Cerebellar cortex (tissue), 1 donor: ENCODE measurements around the gene FGFR3.
A peak's percentile ranks its signal among the peaks of the same experiment; 100 is the strongest.

Source experiments
- DNase-seq: peaks from one replicate; pipeline ENCODE4 v3.0.0-alpha.2; 2015; ENCODE audit warnings: low spot score

FGFR3 gene

DNA sequence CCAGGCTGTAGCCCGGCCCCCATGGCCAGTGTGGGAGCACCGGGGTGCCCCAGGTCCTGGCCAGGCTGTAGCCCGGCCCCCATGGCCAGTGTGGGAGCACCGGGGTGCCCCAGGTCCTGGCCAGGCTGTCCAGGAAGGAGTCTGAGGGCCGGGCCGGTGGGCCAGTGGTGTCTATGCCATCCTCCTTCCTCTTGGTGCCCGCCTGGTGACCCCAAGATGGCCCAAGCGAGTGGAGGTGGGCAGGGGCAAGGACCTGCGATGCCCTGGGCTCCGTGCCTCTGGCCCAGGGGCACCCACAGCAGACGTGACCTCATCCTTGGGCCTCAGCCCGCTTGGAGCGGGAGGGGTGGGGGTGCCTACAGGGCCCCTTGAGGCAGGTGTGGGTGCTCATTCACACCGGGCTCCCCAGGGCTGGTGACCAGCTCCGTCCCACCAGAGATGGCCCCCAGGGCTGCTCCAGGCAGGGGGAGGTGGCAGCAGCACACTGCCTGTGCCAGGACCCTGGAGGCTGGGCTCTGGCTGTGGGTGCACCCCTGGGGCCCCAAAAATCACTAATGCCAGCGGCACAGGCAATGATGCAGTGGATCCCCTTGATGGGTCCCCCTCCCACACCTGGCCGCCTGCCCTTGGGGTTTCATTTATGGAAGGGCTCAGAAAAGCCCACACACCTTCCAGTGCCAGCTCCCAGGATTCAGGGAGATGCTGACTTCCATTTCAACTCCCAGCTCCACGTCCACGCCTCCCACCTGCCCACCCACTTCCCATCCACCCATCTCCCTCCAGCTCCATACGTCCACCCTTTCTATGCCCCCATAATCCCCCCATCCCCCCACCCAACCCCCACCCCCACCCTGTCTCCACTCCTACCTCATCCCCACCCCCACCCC lies 36.0 kb upstream of the FGFR3 start:
- no peak for DNase-seq

DNA sequence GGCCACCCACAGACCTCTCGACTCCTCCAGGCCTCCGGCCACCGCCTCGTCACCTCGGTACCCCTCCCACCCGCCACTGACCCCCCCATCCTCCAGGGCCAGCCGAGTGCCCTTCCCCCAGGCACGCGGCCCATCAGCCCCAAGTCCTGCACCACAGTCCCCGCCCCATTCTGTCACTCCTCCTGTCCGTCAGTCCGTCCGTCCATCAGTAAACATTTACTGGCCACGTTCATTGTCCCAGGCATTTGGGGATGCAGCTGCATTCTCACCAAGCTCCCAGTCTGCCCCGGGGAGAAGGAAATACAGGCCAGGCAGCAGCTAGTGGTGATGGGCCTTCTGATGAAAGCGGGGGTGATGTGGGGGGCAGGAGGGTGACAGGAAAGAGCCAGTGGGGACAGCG lies 35.3 kb upstream of the FGFR3 start:
- no peak for DNase-seq

DNA sequence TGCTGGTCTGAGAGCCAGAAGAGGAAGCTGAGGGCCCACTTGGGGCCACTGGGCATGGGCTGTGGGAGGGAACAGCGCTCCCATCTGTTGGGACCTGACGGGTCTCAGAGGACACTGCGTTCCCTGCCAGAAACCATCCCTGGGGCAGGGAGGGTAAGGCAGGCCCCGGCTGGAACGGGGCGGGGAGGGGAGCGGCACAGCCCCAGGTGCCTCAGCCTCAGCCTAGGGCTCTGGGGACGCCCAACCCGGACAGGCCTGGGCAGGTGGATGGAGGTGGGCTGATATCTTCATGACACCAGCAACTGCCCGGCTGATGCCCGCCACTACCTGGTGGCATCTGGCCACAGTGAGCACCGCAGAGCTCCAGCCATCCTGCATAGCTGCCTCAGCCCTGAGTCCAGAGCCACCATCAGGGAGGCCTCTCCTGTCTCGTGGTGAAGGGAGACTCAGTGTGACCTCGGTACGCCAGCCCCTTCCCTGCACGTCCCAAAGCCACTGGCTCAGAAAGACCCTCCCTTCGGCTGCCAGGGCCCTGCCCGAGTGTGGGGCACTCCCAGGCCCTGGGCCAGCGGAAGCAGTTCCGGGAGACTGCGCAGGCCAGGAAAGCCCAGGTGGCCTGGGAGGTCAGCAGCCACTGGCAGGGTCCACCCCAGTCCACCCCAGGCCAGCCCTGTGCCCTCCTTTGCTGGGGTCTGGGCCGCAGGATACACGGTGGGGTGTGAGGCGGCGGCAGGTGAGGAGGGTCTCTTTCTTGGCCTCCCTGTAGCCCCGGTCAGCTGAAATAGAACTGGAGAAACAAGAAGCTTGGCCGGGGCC lies 34.6 kb upstream of the FGFR3 start:
- DNase-seq: no peak

DNA sequence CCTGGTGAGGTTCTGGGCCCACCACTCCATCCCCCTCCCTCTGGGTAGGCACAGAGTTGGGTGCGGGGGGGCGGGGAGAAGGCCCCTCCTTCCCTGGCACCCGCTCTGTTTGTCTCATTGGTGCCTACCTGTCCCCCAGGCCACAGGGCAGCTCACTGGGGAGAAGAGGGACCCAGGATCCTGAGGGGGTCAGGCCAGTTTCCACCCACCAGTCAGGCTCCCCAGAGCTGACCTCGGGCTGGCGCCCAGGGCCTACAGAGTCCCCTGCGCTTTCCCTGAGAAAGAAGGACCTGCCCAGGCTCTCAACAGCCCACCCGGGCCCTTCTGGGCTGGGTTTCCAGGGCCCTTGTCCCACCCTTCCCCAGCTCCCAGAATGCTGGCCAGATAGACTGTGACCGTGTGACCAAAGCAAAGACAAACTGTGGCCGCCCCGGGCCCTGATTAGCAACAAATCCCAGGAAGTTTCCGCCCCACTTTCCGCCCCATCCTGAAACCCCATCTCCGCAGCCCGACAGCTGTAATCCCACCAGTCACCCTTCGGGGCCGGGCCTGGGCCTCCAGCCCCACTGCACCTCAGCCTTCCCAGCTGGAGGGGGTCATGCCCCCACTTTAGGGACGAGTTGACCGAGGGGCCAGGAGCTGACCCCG lies 33.8 kb upstream of the FGFR3 start:
- peak; percentile 51 for DNase-seq

DNA sequence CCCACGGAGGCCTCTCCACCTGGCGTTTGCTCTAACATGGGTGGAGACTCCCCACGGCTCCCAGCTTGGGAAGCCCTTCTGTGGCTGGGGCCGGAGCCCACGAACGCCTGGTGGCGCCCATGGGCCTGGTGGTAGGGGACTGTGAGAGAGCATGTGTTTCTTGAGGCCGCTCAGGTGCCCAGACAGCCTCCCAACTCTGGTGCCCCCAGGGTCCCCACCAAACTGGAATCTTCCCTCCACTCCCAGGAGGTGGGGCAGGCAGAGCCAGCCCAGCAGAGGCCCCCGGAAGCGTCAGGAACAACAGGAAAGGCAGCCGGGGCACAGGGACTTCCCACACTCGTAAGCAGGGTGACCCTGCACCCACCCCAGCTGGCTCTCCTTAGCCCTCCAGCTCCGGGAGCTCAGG lies 33.3 kb upstream of the FGFR3 start:
- no peak for DNase-seq

DNA sequence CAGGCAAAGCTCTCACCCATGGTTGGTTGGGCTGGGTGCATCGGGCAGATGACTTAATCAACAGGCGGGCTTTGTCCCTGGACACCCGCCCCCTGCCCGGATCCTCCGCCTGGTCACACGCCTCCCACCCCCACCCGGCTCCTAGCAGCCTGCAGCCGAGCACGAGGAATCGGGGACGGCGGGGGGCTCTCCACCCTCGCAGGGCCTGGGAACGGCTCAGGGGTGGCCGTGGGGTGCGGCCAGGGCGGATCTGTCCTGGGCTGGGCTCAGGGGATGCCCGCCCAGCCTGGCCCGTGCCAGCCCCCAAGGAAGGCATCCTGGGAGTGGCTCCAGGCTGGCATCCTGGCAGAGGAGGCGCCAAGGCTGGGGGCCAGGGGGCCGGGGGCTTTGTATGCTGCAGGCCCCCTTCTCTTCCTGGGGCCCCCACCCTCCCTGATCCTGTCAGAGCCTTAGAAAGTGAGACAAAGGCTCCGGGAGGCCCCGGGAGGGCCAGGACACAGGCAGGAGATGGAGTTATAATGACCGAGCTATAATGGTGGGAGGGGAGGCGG lies 32.5 kb upstream of the FGFR3 start:
- no peak for DNase-seq

DNA sequence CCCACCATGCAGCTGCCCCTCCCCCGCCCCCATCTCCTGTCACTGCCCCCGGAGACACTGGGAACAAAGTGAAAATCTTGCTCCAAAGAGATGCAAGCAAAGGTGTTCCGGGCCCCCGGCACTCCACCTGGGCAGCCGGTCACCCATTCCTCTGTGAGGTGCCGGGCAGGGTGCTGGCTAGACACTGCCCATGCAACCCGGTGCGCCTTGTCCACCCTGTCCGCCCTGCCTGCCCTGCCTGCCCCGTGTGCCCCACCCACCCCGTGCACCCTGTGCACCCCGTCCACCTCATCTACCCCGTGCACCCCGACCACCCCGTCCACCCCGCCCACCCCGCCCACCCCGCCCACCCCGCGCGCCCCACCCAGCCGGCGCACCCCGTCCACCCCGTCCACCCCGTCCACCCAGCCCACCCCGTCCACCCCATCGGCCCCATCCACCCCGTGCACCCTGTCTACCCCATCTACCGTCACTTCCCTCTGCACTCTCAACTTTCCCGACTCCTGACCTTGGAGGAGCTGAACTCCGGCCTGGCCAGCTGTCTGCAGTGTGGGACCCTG lies 31.9 kb upstream of the FGFR3 start:
- no peak for DNase-seq

DNA sequence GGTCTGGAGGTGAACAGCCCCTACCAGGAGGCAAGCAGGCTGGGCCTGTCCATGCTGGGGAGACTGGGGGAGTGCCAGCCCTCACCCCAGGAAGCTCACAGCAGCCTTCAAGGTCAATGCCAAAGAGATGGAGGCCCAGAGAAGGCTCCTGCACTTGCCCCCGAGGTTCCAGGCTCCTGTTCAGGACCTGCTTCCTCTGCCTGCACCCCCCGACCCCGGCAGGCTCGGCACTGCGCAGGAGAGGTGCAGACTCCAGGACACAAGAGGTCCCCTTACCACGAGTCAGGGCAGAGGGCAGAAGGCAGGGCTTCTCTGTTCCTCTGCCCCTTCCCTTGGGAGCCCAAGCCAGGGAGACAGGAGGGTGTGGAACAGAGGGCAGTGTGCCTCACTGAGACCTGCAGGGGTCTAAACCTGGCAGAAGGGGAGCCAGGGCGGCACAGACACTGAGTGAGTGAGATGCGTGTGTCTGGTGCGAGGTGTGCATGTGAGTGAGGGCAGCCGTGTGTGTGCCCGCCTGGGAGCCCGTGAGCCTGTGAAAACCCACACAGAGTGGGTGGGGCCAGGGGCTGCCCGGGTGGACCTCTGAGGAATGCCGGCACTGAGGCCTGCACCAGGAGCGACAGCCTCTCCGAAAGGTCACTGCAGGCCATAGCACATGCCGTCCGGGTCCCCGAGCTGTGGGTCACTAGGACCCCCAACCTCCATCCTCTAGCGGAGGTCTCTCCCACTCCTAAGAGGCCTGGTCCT lies 30.7 kb upstream of the FGFR3 start:
- DNase-seq: no peak

DNA sequence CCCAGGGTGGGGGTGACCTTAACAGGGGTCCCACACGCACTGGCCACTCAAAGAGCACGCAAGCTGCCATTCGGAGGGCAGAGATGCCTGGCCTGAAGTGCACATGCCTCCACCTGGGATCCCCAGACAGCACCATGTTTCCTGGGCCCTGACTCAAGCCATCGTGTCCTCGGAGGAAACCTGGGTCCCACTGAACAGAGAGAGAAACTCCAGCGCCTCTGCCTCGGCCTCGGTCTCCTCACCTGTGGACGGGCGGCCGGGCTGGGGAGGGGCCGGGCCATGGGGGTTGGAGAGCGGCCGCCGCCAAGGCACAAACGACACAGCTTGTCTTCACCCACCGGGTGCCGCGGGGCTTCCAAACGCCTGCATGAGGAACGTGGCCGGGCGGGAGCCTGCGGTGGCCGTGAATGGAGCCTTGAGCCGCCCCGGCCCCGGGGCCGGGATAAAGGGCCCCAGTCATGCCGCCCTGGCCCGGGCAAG lies 30.0 kb upstream of the FGFR3 start:
- DNase-seq: no peak

DNA sequence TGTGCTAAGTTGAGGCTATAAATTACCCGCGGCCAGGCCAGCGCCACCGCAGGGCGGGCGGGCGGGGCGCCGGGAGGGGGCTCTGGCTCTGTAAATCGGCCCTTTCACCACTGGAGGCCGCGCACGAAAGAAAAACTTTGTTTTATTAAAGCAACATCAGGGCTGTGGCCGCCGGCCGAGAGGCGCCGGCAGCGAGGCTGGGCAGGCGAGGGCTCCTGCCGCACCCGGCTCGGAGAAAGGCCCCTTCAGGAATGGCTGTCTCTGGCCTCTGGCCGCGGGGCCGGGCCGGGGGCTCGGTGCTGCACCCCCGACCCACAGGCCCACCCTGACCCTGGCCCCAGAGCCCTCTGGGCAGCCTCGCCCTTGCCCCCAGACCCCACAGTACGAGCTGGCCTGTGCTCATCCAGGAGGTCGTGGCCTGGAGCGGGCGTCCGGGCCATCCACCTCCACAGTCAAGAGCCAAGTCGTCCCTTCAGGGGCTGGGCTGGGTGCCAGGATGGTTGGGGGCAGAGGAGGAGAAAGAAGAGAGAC lies 29.5 kb upstream of the FGFR3 start:
- DNase-seq: no peak

DNA sequence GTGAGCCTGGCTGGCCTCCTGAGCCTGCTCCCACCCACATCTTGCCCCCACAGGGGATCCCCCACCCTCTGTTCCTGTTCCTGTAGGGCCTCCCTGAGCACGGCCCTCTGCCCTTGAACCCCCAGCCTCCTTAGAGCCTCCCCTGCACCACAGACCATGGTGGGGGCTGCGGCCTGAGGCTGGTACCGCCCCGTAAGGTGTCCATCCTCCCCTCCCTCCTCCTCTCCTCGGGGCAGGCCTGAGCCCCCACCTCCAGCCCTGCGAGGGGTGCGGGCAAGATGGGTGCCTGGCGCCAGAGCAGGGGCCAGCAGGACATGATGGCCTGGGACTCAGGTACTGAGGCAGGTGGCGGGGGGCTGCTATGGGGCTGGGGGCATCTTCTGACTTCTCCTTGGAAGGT lies 28.4 kb upstream of the FGFR3 start:
- DNase-seq: no peak

DNA sequence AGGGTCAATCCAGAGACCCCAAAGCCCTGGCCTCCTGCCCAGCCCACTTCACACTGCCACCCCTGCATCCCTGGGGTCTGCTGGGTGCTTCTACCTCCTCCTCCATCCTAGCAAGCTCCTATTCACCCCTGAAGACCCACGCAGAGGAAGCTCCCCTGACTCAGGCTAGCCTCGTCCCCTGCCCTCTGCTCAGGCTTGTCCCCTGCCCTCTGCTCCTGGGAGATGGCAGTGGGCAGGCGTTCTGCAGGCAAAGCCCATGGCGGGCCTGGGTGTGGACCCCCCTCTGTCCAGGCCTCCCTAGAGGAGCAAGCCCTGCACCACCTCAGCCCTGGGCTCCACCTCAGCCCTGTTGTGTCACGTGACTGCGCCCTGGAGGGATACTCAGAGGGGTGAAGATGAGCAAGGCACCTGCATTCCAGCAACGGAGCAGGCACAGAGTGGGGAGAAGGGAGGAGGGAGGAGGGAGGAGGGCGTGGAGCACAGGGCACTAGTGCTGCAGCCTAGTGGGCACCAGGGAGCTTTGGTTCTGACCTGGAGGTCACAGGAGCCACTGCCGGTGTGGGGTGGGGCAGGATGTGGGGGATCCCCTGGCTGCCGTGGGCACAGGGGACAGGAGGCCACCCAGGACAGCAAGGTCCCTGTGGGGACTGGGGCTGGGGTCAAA lies 27.6 kb upstream of the FGFR3 start:
- no peak for DNase-seq

DNA sequence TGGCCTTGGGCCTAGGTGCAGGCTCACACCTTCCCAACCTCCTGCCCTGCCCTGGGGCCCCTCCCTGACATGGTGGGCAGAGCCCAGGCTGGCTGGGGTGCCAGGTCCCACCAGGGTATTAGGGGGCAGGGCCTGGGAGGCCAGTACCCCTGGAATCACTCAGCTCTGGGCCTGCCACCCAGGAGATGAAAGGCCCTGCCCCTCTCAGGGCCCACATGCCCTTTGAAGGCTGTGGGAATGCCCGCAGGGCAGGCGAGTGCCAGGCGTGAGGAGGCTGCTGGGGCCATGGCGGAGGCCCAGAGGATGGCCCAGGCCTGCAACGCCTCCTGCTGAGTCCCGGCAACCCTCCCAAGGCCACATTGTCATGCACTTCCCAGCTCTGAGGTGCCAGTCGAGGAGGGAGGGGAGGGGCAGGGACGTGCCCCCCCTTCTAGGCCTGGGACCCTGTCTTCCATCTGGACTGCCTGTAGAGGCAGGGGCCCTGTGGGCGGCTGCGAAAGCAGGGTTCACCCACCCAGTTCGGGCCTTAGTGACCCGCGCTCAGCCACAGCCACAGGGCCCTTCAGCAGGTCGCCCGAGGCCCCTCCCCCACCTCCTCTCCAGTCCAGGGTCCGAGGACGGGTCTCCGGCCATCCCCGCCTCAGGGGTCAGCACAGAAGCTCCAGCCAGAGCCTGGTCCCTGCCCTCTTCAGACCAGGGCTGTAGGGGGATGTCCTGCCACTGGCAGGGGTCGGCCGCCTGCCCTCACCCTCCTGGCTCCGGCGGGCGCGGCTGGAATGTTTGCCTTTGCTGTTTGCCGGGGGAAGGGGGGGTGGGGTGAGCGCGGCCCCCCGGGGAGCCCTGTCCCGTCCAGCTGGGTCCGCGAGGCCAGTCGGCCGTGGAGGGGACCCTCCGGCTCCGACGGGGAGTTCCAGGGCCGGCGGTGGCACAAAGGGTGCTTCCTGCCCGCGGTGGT lies 26.7 kb upstream of the FGFR3 start:
- DNase-seq: no peak

DNA sequence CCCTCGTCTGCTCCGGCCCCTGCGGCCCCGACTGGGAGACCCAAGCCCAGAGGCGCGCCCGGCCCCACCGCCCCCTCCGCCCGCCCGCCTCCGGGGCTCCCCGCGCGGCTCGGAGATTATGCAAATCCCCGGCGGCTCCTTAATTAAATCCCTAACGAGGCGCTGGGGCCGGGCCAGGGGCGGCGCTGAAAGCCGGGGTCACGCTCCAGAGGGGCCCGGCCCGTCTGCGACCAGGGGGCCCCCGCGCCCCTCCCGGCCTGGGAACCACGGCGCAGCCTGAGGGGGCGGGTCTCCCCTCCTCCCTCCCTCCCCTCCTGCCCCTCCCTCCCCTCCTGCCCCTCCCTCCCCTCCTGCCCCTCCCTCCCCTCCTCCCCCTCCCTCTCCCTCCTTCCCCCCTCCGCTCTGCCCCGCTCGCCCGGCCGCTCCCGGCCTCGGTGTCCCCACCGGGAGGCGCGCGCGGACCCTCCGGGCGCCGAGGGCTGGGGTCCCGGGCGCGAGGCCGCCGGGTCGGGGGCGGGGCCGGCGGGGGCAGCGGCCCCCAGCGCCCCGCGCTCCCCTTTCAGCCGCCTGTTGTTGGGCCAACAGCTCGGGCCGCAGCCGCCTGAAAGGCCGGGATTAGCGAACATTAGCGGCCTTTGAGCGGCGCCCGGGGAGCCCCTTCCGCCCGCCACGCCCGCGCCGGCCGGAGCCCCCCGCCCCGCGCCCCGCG lies 25.9 kb upstream of the FGFR3 start:
- no peak for DNase-seq

DNA sequence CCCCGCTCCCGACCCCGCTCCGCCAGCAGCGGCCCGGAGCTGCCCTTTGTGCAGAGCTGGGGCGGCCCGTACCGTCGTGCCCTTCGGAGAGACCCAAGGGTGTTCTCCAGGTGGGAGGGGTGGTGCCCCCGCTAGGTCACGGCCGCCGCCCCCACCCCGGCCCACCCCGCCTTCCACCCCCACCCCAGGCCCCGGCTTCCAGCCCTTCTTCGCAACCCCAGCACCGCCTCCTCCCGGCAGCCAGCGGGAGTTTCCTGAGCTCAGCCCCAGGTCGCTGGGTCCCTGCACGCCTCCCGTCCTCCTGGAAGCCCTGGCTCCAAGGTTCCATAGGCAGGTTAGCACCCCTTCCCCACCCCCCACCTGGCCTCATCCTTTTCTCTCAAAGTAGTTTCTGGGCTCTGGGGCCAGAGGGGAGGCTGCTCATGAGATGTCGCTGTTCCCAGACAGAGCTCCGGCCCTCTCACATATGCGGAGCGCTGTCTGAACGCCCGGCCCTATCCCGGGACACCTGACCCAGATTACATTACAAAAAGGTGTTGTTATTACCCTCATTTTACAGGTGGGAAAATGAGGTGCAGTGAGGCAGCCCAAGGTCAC lies 25.2 kb upstream of the FGFR3 start:
- no peak for DNase-seq

DNA sequence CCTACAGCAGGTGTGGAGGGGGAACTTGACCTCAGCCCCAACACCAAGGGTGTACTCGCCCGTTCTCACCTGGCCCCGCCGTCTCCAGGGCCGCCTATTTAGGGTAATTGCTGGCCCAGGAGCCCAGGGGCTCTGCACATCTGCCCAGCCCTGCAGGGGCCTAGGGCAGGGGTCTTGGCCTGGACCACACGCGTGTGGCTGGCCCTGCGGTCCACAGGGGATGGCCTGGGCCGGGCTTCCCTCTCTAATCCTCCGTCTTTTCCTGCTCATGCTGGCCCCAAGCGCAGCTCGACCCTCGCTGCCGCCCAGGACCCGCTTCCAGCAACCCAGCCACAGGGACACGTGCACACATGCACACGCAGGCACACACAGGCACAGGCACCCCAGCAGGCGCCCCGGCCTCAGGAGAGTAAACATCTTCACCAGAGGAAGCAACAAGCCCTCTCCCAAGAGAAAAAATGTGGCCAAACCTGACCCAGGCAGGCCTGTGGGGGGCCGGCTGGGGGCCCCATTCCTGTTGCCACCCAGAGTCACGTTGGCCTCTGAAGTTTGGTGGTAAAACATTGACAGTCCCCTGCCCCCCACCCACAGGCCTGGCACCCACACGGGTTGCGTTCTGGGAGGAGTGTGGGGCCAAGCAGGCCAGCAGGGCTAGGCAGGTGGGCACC lies 24.6 kb upstream of the FGFR3 start:
- DNase-seq: no peak

DNA sequence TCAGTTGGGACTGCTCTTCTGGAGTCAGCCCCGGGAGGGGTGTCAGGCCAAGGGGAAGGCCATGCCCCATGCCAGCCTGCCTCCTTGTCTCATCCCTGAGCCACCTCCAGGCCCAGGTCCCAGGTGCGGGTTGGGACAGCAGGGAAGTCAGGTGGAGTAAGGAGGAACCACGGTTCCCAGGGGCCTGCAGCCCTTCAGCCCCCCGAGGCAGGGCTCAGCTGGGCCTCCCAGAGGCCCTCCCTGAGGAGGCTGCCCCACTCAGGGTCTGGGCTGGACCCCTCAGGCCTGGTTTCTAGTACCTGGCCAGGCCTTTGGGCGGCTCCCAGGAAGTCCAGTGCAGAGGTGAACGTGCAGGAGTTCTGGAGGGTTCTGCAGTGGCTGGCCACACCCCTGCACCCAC lies 23.4 kb upstream of the FGFR3 start:
- DNase-seq: no peak

DNA sequence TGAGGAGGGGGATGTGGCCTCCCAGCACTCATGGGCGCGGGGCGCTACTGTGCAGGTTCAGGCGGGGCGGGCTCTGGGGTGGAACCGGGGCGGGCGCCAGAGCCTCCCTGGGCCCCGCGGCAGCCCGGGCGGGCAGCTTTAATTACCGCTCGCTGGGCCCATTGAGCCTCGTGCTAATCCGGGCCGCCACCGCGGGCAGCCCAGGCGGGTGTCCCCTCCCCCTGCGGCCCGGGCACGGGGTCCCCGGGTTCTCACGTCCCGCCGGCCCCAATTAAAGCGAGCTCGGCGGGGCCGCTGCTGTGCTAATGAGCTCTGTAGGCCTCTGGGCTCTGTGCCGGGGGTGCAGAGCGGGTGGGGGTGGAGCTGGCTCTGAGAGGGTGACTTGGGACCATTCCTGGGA lies 22.8 kb upstream of the FGFR3 start:
- DNase-seq: no peak
